ENCODE data around the gene COMMD10.

COMMD10 gene

DNA sequence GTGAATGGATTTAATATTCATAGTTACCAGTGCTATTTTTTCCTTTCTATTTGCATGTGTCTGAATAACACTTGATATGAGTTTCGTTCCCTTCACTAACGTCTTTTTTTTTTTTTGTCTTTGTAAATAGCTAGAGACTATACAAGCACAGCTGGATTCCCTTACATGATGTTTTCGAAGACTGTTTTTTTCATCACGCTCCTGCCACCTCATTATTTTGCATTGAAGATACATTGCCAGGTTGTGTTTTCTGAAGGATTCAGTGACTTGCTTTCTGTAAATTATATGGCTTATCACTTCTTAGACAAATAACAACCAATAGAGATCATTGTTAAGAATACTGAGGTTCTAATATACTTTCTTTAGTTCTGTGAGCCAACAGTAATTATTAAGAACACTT is 207.5 kb downstream of the COMMD10 start:
- no peak for DNase-seq (ENCODE audit: low spot score)

DNA sequence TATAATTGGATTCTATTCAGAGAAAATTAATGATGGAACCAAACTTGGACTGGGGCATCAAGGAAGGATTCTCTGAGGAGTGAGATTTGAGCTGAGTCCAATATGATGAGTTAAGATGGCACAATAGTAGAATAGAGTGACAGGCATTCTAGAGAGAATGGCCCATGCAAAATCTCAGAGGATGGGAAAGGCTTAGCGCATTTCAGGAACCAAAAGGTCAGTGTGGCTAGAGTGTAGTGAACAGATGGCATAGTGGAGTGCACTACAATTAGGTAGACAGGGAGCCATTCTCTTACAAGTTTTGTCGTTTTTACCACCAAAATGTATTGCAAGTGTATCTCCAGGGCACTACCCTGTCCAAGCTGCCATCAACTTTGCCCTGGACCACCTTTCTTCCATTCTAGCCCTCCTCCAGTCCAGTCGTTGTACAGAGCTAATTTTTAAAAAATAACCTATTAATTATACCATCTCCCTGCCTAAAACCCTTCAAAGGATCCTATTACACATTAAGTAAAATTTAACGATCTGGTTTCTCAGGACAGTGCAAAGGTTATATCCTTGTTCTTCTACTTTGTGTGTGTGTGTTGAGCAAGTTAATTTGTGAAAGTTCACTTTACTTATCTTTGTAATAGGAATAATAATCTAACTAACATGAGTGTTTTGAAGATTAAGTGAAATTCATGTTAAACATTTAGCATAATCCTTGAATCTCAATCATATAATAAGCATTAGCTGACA is 211.7 kb downstream of the COMMD10 start:
- no peak for DNase-seq (ENCODE audit: low spot score)

- DNase-seq (ENCODE audit: low spot score): no peak
These were observed 212.5 kb downstream of the COMMD10 start for GRCh38 chr5:116297296-116297814.

GRCh38 chr5:116299746-116300640 is 215.2 kb downstream of the COMMD10 start:
- DNase-seq (ENCODE audit: low spot score): no peak

DNA sequence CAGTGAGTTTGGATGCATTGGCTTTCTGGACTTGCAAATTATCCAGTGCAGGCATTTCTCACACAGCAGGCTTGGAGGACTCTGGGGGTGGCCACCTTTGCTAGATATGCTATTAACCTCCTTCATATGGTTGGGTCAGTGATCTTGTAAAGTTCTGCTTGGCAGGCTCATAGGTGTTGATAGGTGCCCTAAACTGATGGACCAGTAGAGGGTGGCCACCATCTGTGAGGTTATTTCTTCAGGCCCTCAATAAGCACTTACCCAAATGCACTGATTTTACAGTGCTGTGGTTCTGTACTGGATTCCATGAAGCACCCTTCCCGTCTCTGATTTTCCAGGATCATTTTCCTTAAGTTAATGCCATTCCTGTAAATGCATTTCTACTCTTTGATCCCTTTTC is 216.3 kb downstream of the COMMD10 start:
- no peak for DNase-seq (ENCODE audit: low spot score)

GRCh38 chr5:116303340-116303739 is 218.5 kb downstream of the COMMD10 start:
- DNase-seq (ENCODE audit: low spot score): no peak

DNA sequence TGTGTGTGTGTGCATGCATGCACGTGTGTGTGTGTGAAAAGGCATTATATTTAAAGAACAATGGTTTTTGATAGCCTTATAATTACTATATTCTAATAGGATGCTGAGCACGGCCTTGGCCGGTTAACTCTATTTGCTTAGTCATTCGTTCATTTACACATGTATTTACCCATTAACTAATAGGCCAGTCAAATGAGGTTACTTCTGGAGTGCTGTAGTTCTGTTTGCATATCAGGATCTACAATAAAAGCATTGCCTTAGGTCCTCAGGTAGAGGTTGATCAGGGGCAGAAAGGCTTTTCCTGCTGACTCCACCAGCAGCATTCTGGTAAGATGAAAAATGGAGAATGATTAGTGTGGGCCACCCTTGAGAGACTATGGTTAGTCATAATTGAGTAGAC is 219.0 kb downstream of the COMMD10 start:
- DNase-seq (ENCODE audit: low spot score): no peak

GRCh38 chr5:116305899-116306298 is 221.1 kb downstream of the COMMD10 start:
- DNase-seq (ENCODE audit: low spot score): no peak

GRCh38 chr5:116306846-116307245 is 222.0 kb downstream of the COMMD10 start:
- no peak for DNase-seq (ENCODE audit: low spot score)

GRCh38 chr5:116308391-116308790 is 223.6 kb downstream of the COMMD10 start:
- no peak for DNase-seq (ENCODE audit: low spot score)

GRCh38 chr5:116313366-116313765 is 228.5 kb downstream of the COMMD10 start:
- no peak for DNase-seq (ENCODE audit: low spot score)

DNA sequence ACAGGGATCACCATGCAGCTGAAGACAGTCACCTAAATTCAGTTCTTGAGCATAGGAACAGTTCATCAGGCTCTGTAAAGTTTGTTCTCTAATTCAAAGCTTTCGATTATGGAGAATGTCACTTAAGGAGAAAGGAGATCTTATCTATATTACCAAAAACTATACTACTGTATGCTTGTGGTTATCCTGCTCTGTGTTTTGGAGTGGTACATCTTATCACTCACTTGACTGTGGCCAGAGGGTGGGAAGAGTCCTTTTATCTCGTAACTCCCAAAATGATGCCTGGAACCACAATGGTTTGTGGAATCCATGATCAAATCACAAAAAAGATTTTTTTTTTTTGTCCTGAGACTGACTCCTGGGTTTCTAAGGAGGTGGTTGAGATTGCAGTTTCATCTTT is 230.7 kb downstream of the COMMD10 start:
- DNase-seq (ENCODE audit: low spot score): no peak

DNA sequence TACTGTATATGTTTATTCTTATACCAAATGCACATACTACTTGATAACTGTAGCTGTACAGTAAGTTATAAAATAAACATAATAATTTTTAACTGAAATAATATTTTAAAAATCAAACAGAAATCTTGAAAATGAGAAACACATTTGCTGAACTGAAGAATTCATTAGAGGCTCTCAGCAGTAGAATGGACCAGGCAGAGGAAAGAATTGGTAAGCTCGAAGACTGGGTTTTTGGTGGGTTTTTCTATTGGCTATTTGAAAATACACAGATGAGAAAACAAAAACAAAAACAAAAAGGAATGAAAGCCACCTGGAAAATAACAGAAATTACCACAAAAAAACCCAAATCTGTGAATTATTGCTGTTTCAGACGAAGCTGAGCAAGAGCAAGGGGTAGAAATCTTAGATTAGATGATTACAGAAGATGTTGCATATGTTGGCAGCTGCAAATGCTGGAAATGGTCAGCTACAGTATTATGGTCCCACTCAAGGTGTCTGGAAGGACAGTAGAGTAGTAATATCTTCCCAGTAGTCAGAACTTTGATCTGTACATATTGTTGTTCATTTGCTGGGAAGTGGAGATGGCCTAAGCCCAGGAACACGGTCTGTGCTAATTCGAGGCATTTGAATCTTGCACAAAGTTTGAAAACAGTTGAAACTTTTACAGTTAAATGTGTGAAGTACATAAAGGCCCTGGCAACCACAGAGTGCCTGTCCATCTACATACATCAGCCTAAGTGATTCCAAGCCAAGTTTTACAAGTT is 233.4 kb downstream of the COMMD10 start:
- no peak for DNase-seq (ENCODE audit: low spot score)

DNA sequence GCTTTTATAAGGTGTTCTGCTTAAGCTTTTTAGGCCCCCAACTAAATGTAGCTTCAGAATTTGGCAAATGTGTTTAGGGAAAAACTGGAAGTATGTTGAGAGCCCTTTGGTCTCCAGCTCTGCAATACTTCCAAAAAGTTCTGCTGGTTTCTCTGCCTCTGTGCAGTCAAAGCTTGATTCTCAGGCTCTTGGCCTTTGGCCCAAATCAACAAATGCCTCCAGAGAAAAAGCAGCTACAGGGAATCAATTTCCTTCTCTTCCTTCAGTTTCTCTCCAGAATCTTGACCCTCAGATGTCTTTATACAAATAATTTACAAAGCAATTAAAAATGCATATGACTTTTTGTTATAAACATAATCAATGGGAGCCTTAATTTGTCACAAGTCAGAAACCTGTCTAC is 235.7 kb downstream of the COMMD10 start:
- no peak for DNase-seq (ENCODE audit: low spot score)

DNA sequence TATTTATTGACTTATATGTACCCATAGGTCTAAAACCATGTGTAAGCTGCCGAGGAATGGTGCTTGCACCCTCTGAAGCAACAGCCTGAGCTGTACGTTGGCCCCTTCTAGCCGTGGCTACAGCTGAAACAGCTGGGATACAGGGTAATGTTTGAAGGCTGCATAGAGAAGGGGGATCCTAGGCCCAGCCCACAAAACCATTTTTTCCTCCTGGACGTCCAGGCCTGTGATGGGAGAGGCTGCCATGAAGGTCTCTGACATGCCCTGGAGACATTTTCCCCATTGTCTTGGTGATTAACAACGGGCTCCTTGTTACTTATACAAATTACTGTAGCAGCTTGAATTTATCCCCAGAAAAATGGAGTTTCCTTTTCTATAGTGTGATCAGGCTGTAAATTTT is 244.7 kb downstream of the COMMD10 start:
- no peak for DNase-seq (ENCODE audit: low spot score)

DNA sequence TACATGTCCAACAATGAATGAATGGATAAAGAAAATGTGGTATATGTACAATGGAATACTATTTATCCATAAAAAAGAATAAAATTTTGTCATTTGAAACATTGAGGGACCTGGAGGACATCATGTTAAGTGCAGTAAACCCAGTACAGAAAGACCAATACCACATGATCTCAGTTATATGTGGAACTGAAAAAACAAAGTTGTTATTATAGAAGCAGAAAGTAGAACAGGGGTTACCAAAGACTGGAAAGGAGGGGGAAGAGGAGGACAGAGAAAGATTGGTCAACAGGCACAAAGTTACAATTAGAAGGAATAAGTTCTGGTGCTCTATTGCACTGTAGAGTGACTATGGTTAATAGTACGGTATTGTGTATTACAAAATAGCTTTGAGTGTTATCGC is 256.0 kb downstream of the COMMD10 start:
- no peak for DNase-seq (ENCODE audit: low spot score)

All from hematopoietic multipotent progenitor cell treated with erythropoietin and hydrocortisone succinate and interleukin-3 and kit ligand, for 17 days (in vitro differentiated cells).